Spleen (tissue), 7 donors: ENCODE results near the gene ASH1L.

Experiments
- CTCF ChIP-seq, 11 experiments: fragments of 200-600 bp in 7 of 11; fragments of 450-650 bp in 4 of 11; sonication (generic) in 4 of 11; IDR thresholded peaks in 8 of 11; conservative IDR thresholded peaks in 3 of 11; 1 replicate in 7 of 11; 2 replicates in 4 of 11; pipeline versions ENCODE4 v1.4.0 to v1.8.0; 2016 to 2021; ENCODE audit warnings: antibody characterized with exemption in 11 of 11, inconsistent platforms in 4 of 11, mild to moderate bottlenecking in 1 of 11
- POLR2A ChIP-seq, 3 donors: fragments of 450-650 bp; IDR thresholded peaks; one replicate each; pipeline ENCODE4 v1.5.1; 2017; ENCODE audit warnings: antibody characterized with exemption in 3 of 3, mild to moderate bottlenecking in 1 of 3
- donor health status: DM: no; HTN: no; CAD: no; lungs with moderate emphysema.
- donor health status: DM: no; HTN: no; CAD: no.
- donor health status: DM: no; HTN: no; CAD: no.

GRCh38 chr1:155453141-155453540 is 109.5 kb downstream of the ASH1L start:
- TF ChIP-seq POLR2A (IDR thresholded peaks at IDR 0.05) = no peak
- no peak for TF ChIP-seq CTCF (IDR thresholded peaks at IDR 0.05 in 8 of 11, conservative IDR thresholded peaks at IDR 0.05 in 3 of 11)
